Endothelial cell of hepatic sinusoid (primary cell): ENCODE data around the gene NPTX2.

Source experiments
- in situ Hi-C: cut with HindIII; loops from 2 replicates; pipeline ENCODE4 v1.10.0; 2017; ENCODE audit warnings: low sequenced_read_pairs

The NPTX2 gene

DNA sequence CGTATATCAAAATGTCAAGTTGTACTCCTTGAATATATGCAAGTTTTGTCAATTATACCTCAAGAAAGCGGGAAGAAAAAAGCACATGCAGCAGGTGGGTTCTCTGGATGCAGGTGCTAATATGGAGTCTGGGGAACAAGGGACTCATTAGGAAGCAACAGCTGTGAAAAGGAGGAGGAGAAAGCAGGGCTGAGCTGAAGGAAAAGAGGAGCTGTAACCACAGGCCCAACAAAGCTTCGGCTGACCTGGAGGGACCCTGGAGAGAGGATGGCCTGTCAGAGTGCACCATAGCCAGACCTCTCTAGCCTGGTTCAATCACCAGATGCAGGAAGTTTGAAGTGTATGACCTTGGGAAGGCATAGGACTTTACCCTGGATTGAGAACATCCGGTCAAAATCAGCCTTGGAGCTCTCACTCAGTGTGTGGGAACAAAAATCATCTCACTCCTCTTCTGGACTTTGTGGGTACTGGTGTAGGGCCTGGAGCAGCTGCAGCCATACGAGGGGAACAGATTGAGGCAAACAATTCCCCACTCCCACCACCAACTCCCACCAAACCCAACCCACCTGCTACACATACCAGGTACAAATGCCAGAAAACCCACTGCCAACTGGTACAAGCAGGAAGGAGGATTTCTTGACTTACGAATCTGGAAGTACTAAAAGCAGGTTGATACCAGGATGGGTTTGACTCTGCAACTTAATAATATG, 36.7 kb downstream of the NPTX2 start:
- in situ Hi-C loops: loop anchor here (5.0 kb wide), 1 partner anchor 51 kb away; no protein-coding TSS in a partner anchor

DNA sequence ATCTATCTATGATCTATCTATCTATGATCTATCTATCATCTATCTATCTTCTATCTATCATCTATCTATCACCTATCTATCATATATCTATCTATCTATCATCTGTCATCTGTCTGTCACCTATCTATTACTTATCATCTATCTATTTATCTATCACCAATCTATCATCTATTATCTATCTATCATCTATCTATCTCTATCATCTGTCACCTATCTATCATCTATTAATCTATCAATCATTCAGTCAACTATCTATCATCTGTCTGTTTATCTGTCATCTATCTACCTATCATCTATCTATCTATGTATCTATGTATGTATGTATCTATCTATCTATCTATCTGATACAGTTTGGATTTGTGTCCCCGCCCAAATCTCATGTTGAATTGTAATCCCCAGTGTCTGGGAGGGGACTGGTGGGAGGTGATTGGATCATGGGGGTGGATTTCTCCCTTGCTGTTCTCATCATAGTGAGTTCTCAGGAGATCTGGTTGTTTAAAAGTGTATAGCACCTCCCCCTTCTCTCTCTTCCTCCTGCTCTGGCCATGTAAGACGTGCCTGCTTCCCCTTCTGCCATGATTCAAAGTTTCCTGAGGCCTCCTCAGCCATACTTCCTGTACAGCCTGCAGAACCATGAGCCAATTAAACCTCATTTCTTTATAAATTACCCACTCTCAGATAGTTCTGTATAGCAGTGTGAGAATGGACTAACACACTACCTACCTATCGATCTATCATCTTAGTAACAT, 37.6 kb downstream of the NPTX2 start:
- in situ Hi-C loops: loop anchor here (5.0 kb wide), 1 partner anchor 52 kb away; no protein-coding TSS in a partner anchor

DNA sequence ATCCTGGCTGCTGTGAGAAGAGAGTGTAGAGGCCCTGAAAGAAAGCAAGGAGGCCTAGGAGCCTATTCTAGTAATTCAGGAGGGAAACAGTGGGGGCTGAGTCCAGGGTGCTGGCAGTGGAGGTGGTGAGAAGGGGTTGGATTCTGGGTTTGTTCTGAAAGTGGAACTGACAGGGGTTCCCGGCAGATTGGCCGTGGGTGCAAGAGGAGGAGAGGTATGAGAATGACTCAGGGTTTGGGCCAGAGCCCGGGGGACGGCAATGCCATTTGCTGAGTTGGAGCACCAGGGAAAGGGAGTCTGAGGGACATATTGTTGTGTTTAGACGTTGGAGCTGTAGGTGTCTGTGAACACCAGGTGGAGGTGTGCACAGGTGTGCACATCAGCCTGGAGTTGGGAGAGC, 38.5 kb downstream of the NPTX2 start:
- in situ Hi-C loops: no loop called here

DNA sequence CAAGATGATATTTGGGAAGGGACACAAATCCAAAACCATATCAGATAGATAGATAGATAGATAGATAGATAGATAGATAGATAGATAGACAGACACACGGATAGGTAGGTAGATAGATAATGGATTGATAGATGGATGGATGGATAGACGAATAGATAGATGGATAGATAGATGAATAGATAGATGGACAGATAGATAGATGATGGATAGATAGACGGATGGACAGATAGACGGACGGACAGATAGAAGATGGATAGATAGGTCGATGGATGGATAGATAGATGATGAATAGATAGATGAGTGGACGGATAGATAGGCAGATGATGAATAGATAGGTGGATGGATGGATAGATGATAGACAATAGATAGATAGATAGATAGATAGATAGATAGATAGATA, 39.8 kb downstream of the NPTX2 start:
- in situ Hi-C loops: no loop called here

DNA sequence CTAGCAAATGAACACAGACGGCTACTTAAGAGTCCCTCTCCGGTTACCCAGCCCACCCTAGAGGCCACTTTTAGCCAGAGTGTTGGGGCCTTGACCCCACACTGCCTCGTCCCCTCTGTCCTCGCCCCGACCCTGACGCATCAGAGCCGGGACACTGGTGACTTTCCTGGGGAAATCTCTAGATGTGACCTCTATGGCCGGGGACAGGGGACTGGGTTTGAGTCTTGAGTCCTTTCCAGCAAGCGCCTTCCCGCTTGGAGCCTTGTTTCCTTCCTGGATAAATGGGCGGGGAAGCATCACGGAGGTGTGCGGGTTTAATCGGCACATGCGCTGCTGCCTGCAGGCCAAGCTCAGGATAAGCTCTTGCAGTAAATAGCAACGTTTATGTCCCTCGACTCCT, 40.7 kb downstream of the NPTX2 start:
- in situ Hi-C loops: no loop called here

DNA sequence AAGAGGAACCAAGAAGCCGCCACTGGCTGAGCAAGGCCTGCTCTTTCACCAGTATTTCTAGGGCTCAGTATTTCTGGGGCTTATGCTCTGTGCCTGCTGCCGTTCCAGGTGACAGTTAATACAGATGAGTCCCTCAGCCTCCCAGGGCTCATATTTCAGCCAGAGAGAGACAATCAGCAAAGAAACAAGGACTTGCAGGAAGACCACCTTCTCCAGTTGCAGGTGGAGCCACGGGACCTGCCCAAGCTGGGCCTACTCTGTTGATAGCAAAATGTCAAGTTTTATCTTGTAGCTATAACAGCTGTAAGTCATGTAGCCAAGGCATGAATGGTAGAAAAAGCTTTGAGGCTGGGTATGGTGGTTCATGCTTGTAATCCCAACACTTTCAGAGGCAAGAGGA, 42.7 kb downstream of the NPTX2 start:
- in situ Hi-C loops: no loop called here

DNA sequence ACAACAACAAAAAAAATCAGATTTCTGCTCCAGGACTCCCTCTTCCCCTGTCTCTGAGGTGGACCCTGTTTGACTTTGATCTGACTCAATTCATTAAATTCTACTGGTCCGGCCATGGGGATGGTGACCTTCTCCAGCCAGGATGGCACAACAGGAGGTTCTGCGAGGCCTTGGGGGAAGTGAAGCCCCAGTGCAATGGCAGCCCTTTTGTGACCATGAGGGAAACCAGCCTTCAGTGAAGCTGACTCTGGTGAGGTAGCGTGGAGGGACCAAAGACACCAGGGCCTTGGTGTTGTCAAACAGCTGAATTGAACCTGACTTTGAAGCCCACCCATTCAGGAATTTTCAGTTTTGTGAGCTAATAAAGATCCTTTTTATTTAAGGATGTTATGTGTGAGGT, 44.5 kb downstream of the NPTX2 start:
- in situ Hi-C loops: no loop called here

DNA sequence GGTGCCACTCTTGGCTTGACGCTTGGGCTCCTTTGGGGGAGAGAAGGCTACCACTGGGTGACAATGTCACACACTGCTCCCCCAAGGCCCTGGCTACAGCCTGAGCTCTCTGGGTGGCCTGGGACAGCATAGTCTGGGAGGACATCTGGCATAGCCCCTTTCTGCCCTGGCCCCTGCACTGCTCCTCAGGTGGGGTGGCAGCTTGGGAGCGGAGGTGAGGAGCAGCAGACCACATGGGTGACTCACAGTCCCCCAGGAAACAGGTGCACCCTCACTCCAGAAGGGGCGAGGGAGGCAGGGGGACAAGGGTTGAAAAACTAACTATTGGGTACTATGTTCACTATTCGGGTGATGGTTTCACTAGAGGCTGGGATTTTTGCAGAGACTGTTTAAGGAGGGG, 45.2 kb downstream of the NPTX2 start:
- in situ Hi-C loops: no loop called here

DNA sequence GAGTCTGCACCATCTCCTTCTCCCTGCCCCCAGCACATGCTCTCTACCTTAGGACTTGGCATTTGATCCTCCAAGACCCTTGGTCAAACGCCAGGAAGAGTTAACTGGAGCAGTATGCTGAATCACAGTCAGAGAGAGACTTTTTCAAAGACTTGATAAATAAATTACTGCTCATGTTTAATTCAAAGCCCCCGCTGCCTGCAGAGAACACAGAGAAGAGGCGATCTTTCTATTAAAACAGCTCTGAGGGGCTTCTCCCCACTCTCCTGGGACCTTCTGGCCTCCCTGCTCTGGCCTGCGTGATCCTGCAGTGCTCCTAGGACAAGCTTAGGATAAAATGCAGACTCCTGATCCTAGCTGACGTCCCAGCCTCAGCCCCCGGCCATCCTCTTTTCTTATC, 47.8 kb downstream of the NPTX2 start:
- in situ Hi-C loops: no loop called here

DNA sequence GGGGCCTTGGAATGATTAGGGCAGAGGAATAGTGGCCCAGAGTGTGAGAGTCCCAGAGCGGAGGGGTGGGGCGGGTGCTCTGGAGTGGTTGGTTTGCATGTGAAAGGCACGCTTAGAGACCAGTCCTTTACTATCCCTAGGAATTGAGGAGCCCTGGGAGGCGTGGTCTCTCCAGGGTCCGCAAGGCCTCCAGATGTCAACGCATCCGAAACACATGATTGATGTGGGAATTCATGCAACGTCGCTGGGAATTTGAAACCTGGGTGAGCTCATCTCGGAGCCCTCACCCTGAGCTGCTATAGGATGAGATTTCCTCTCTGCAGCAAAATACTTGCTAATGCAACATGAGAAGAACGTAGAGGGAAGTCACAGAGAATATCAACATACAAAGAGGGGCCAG, 51.2 kb downstream of the NPTX2 start:
- in situ Hi-C loops: no loop called here

DNA sequence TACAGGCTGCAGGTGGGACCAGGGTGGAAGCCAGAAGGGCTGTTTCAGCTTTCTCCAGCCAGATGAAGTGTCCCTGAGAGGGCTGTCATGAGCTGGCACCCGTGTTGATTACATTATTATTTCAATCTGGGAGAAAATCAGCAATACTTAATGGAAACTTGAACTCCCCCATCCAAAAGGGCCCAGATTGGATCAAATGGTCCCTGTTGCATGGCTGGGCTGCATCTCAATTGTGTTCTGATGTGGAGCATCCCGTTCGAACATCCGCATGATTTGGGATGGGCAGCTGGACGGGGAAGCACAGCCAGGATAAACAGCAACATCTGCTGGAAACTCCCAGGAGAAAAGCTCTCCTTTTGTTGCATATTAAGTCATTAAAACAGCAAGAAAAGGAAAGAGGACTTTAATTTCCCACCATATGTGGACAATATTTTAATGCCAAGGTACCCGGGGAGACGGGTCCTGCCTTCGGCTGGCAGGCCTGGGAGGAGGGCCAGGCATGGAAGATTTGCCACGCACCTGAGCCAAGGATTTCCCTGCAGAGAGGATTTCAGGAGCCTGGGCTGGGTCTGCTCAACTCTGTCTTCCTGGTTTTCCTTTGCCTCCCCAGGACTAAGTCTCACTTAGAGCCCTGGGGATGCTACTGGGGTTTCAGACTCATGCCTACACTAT, 52.4 kb downstream of the NPTX2 start:
- in situ Hi-C loops: no loop called here

DNA sequence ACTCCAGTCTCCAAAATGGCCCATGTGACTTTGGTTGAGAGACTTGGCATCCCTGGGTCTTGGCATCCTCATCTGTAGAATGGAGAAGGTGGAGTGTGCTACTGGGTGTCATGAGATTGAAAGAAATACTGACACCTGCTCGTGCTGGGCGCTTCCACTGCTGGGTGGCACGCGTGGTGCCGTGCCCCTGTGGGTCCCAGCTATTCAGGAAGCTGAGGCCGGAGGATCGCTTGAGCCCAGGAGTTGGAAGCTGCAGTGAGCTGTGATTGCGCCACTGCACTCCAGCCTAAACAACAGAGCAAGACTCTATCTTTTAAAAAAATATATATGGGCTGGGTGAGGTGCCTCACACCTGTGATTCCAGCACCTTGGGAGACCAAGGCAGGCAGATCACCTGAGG, 53.1 kb downstream of the NPTX2 start:
- in situ Hi-C loops: loop anchor here (10.0 kb wide), 1 partner anchor 95 kb away; no protein-coding TSS in a partner anchor

DNA sequence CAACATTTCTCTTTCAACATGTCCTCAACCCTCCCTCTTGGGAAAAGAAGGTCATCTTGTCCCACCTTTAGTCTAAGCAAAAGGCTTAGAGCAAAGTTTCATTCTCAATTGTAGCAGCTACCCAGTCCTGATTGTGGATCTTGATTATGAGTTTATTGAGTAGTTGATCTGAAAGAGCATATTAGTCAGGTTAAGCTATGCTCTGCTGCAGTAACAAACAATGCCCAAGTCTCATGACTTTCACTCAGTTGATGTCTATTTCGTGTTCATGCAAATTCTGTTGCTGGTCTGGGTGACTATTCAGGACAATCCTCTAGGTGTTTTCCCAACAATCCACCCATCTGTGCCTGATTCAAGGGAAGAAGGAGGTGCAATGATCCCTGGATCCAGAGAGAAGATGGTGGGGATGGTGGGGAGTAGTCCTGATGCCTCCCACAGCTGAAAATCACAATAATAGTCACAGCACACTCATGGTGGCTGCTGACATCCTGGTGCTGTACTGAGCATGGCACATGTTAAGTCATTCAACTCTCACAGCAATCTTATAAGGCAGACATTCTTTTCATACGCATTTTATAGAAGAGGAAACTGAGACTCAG, 54.7 kb downstream of the NPTX2 start:
- in situ Hi-C loops: loop anchor here (10.0 kb wide), 1 partner anchor 93 kb away; no protein-coding TSS in a partner anchor

DNA sequence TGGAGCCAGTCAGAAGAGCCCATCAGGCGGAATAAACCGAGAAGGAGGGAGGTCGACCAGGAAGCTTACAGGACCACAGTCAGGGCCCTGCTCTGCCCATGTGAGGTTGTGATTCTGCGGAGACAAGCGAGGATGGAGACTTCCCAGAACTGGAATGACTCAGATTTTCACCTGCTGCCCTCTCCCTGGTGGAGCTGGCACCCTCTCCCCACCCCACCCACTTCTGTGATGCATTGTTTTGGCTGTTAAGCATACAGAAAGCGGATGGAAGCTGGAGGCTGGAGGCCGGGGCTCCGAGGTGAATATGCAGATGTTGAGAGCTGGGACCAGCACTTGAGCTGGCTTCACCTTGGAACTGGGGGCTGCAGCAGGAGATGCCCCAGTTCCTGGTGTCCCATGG, 57.4 kb downstream of the NPTX2 start:
- in situ Hi-C loops: loop anchor here (10.0 kb wide), 1 partner anchor 90 kb away; no protein-coding TSS in a partner anchor

DNA sequence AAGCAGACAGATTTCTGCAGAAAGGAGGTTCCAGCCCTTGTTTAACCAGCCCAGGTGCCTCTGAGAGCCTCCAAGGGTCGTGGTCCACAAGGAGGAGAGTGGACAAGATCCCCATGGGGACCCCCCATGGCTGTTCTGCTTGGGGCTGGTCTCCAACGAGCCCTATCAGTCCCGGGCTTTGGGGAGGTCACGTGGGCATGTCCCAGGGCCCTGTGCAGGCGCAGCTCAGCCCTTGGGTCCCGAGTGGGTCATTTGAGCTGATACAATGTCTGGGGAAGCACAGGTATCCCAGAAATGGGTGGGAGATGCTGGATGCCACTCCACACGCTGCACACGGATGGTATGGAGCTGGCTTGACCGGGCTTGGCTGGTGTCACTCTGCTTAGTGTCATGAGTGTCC, 57.8 kb downstream of the NPTX2 start:
- in situ Hi-C loops: loop anchor here (10.0 kb wide), 1 partner anchor 90 kb away; no protein-coding TSS in a partner anchor

DNA sequence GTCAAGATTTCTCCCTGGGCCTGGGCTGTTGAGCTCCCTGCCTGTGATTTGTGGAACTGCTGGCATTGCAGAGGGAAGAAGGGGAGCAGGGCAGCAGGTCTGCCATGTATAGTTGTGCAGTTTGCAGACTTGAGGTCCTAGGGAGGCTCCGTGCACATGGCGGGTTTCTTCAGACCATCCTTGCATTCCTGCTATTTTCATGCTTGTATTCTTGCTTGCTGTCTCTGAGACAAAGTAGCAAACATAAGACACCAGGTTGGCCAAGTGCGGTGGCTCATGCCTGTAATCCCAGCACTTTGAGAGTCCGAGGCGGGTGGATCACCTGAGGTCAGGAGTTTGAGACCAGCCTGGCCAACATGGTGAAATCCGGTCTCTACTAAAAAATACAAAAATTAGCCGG, 61.1 kb downstream of the NPTX2 start:
- in situ Hi-C loops: loop anchor here (10.0 kb wide), 1 partner anchor 87 kb away; no protein-coding TSS in a partner anchor
